Gastroesophageal sphincter (tissue), 4 donors: ENCODE measurements around the gene SAE1. TPM values are rescaled to one million over a fixed set of nuclear protein-coding genes. Genes with fewer than 3 reads are reported as not detected.

Source experiments
- ATAC-seq: fragments of 150-250 bp; one replicate; pipeline ENCODE4 v1.9.1; 2016; ENCODE audit warnings: mild to moderate bottlenecking, moderate library complexity
- H3K27ac ChIP-seq, 4 donors: fragments of 200-600 bp; sonication (generic) in 3 of 4; 1 replicate in 3 of 4; 2 replicates in 1 of 4; pipeline ENCODE4 v1.5.1; 2016 to 2019
- H3K27me3 ChIP-seq: fragments of 200-600 bp; sonication (generic); one replicate; pipeline ENCODE4 v1.5.1; 2019
- H3K36me3 ChIP-seq, 2 donors: fragments of 200-600 bp; sonication (generic); one replicate each; pipeline ENCODE4 v1.5.1; 2019; ENCODE audit warnings: control low read depth in 1 of 2
- H3K4me1 ChIP-seq, 3 donors: fragments of 200-600 bp; sonication (generic); 1 replicate in 2 of 3; 2 replicates in 1 of 3; pipeline ENCODE4 v1.5.1; 2016 to 2019; ENCODE audit warnings: control low read depth in 2 of 3
- H3K4me3 ChIP-seq, 2 donors: fragments of 200-600 bp; sonication (generic); one replicate each; pipeline ENCODE4 v1.5.1; 2019; ENCODE audit warnings: mild to moderate bottlenecking in 1 of 2, moderate library complexity in 1 of 2
- H3K9me3 ChIP-seq, 3 donors: fragments of 200-600 bp; sonication (generic); one replicate each; pipeline ENCODE4 v1.5.1; 2017 to 2019; ENCODE audit warnings: control low read depth in 2 of 3
- EP300 ChIP-seq: sonication (generic); formaldehyde crosslinking; IDR thresholded peaks from one replicate; pipeline ENCODE4 v1.6.1; 2017; ENCODE audit warnings: antibody characterized with exemption, mild to moderate bottlenecking
- POLR2A ChIP-seq, 2 donors: fragments of 450-650 bp; IDR thresholded peaks; one replicate each; pipeline ENCODE4 v1.6.1; 2017; ENCODE audit warnings: antibody characterized with exemption in 2 of 2, mild to moderate bottlenecking in 2 of 2, moderate library complexity in 1 of 2
- POLR2AphosphoS5 ChIP-seq: sonication (generic); formaldehyde crosslinking; IDR thresholded peaks from one replicate; pipeline ENCODE4 v1.6.1; 2017; ENCODE audit warnings: antibody characterized with exemption
- WGBS, 2 donors: methylation state at CpG; one replicate each; pipeline ENCODE4 v1.1.5; 2018; ENCODE audit warnings: low coverage in 1 of 2; 5-methylcytosine and 5-hydroxymethylcytosine counted together
- total RNA-seq, 4 donors: library from RNA; depleted of rRNA; stranded (reverse); fragments of >200 nt; gene quantifications; one replicate each; pipeline ENCODE4 v1.1.0, GENCODE V29; 2016
- TF ChIP-seq, protein P1 (sequence below), 4 experiments: fragments of 200-600 bp in 2 of 4; fragments of 450-650 bp in 2 of 4; sonication (generic) in 1 of 4; IDR thresholded peaks; one replicate each; pipeline ENCODE4 v1.5.1; 2017 to 2019; ENCODE audit warnings: antibody characterized with exemption in 4 of 4, mild to moderate bottlenecking in 2 of 4, moderate library complexity in 2 of 4

SAE1 gene
- total RNA-seq, 4 donors from 2014 or later, result 134 to 157 (median 153) TPM

DNA sequence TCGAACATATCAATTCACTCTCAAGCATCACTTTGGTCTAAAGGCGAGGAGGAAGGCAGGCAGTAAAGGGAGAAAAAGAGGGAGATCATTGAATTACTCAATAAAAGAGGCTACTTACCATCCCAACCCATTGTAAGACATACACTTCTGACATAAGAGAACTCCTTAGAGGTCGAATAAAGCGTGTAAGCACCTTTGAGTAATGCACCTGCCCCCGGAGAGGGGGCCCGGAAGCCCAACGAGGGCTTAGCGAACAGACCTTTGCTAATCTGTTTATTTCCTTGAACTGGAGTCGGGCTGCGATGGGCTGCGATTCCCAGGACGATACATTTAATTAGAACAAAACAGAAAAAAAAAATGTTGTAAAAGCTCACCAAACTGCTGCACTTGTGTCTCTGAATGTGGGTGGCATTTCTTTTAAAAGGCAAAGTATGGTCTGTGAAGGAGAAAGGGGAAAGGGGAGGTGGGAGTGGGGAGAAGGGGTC is 20.1 kb upstream of the SAE1 start:
- Histone ChIP-seq H3K27ac (peak overlapping the region; percentile 99 to 100 (median 100)), H3K4me3 (peak overlapping the region; percentile 76 to 96), H3K9me3 (no peaks in the 10 kb centered on the region), H3K36me3 (no peaks in the 10 kb centered on the region), H3K4me1 (peaks cover 12 to 63% (median 28%) of the 10 kb centered on the region in 3 donors), H3K27me3 (no peaks in the 10 kb centered on the region)
- ATAC-seq, result no peak
- 1 to 5% methylated on average over 11 to 12 of the region's 12 CpGs for WGBS, 2 donors
- TF ChIP-seq EP300 (no peak), POLR2A (IDR thresholded peaks at IDR 0.05) (no peak), POLR2AphosphoS5 (no peak)
- TF ChIP-seq, protein P1, sequence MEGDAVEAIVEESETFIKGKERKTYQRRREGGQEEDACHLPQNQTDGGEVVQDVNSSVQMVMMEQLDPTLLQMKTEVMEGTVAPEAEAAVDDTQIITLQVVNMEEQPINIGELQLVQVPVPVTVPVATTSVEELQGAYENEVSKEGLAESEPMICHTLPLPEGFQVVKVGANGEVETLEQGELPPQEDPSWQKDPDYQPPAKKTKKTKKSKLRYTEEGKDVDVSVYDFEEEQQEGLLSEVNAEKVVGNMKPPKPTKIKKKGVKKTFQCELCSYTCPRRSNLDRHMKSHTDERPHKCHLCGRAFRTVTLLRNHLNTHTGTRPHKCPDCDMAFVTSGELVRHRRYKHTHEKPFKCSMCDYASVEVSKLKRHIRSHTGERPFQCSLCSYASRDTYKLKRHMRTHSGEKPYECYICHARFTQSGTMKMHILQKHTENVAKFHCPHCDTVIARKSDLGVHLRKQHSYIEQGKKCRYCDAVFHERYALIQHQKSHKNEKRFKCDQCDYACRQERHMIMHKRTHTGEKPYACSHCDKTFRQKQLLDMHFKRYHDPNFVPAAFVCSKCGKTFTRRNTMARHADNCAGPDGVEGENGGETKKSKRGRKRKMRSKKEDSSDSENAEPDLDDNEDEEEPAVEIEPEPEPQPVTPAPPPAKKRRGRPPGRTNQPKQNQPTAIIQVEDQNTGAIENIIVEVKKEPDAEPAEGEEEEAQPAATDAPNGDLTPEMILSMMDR (IDR thresholded peaks at IDR 0.05), result no peak

DNA sequence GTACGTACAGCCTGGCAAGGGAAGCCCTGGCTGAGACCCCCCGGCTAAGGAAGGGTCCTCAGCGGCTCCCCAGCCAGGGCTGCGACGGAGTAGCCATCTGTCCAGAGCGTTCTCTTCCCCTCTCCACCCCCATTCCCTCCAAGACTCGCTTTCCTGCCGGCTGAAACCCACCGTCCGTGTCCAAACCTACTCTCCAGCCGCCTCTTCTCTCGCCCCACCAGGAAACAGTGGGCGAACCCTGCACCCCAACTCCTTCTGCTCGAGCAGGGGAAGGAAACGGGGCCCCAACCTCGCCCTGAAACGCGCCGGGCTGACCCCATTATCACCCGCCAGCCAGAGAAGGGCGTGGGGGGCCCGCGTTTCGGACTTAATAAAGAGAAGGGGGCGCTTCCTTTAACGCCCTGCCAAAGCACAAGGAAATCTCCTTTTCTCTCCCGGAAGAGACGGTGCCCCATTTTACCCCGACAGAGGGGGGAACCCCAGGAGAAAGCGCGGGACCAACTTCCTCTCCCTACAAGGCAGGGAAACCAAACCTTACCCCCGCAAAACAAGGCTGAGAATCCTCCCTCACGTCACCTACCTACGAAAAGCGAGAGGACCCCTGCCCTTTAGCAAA is 19.5 kb upstream of the SAE1 start:
- H3K4me1 ChIP-seq, result peaks cover 12 to 57% (median 27%) of the 10 kb centered on the region in 3 donors
- no peaks in the 10 kb centered on the region for H3K36me3 ChIP-seq
- no peaks in the 10 kb centered on the region for H3K9me3 ChIP-seq
- peak overlapping the region; percentile 99 to 100 (median 100) for H3K27ac ChIP-seq
- no peaks in the 10 kb centered on the region for H3K27me3 ChIP-seq
- H3K4me3 ChIP-seq, result peak overlapping the region; percentile 76 to 96
- ATAC-seq, result no peak
- TF ChIP-seq EP300 (no peak), POLR2A (IDR thresholded peaks at IDR 0.05) (no peak), POLR2AphosphoS5 (no peak)
- TF ChIP-seq, protein P1 (IDR thresholded peaks at IDR 0.05), result no peak
- 1% methylated on average over 29 of the region's 35 CpGs; no CpG with 5 or more reads in 1 of the 2 donors for WGBS, 2 donors

DNA sequence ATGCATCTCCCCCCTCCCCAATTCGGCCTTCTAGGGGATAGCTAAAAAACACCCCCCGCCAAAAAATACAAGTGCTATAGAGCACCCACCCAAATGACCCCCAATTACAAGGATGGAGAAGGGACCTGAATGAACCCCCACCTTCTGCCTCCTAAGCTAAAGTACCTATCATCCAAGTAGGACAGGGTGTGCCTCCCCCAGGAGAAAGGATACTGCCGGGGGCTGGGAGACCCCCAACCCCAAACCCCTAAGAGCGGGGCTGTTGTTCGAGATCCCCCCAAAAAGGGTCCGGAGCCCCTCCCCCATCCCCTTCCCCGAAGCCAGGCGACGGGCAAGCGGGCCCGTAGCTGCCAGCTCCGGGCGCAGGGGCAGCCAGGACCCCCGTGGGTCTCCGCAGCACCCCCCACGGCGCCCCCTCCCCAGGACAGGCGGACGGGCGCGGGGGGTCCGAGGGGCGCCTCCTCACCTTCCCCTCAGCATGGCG is 18.9 kb upstream of the SAE1 start:
- Histone ChIP-seq H3K36me3 (no peaks in the 10 kb centered on the region), H3K4me1 (peaks cover 11 to 51% (median 21%) of the 10 kb centered on the region in 3 donors), H3K27me3 (no peaks in the 10 kb centered on the region), H3K4me3 (peak overlapping the region; percentile 76 to 96), H3K27ac (peak overlapping the region; percentile 99 to 100 (median 100)), H3K9me3 (no peaks in the 10 kb centered on the region)
- TF ChIP-seq, protein P1 (IDR thresholded peaks at IDR 0.05), result peak in 1 of 4 experiments; percentile 6
- TF ChIP-seq POLR2AphosphoS5, result no peak
- no peak for ATAC-seq
- 0% methylated on average over 1 to 2 of the region's 24 CpGs for WGBS, 2 donors

DNA sequence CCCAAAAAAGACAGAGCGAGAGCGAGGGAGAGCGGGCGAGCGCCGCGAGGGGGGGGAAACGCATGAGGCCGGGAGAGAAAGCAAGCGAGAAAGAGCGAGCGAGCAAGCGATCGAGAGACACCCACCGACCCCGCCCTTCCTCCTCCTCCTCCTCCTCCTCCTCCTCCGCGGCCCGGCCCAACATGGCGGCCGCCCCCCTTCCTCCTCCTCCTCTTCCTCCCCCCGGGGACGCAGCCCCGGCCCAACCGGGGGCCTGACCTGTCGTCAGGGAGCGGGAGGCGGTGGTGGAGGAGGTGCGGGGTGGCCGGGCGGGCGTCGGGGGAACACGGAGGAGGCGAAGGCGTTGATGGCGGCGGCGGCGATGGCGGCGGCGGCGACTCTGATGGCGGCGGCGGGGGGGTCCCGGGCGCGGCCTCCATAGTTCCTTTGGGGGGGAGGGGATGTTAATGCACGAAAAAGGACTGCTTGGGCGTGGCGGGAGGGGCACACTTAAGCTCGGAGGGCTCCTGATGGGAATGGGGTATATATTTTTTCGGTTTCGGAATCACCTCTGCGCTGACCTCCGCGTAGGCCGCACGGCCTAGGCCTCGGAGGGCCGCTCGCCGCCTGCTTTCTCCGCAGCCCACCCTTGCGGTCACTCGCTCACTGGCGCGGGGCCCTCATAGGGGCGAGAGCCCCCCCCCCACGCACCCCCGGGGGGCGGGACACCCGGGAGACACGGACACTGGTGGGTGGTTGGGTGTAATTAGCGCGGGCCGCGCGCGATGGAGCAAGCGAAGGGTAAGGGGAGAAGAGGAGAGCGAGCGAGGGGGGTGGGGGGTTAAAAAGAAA is 18.3 kb upstream of the SAE1 start:
- 3% methylated on average over 21 of the region's 85 CpGs; no CpG with 5 or more reads in 1 of the 2 donors for WGBS, 2 donors
- H3K27ac ChIP-seq, result peak overlapping the region; percentile 99 to 100 (median 100)
- peak; percentile 45 for ATAC-seq

More for the DNA sequence above, 18.3 kb upstream of the SAE1 start:
- H3K4me3 ChIP-seq, result peak overlapping the region; percentile 76 to 96
- H3K27me3 ChIP-seq, result no peaks in the 10 kb centered on the region
- no peaks in the 10 kb centered on the region for H3K36me3 ChIP-seq
- no peaks in the 10 kb centered on the region for H3K9me3 ChIP-seq
- peaks cover 5 to 45% (median 14%) of the 10 kb centered on the region in 3 donors for H3K4me1 ChIP-seq
- TF ChIP-seq EP300, result no peak
- TF ChIP-seq, protein P1 (IDR thresholded peaks at IDR 0.05), result peak in 1 of 4 experiments; percentile 16
- TF ChIP-seq POLR2AphosphoS5, result peak; percentile 84
- peak; percentile 82 to 83 for TF ChIP-seq POLR2A (IDR thresholded peaks at IDR 0.05)
